Measurements from ENCODE around the gene SPARCL1.
"Not testable (repeated sequence)": the region's sequence is repeated elsewhere in the genome, so short reads cannot be mapped to it uniquely, and the experiment has no call there.

The SPARCL1 gene

GRCh38 chr4:87424099-87424543, 105.1 kb downstream of the SPARCL1 start:
- not testable (repeated sequence) for H3K27ac Mint-ChIP-seq; H3K9me3 Mint-ChIP-seq; DNase-seq; H3K27me3 Mint-ChIP-seq; H3K36me3 Mint-ChIP-seq (ENCODE audit: low read depth); ATAC-seq
- Mint-ChIP-seq H3K4me1 (peaks cover 41% of the 10 kb centered on the region), H3K4me3 (peak overlapping the region; percentile 92)

All from activated naive CD8-positive, alpha-beta T cell treated with anti-CD3 and anti-CD28 coated beads, Interleukin-2, amount 50 U/mL, for 24 hours (primary cell).